Brain pericyte (primary cell): ENCODE data around the gene STAM.
"Not testable (repeated sequence)": the region's sequence is repeated elsewhere in the genome, so short reads cannot be mapped to it uniquely, and the experiment has no call there.

Experiments used
- DNase-seq: peaks from one replicate; pipeline ENCODE4 v3.0.0-alpha.2; 2012; ENCODE audit warnings: low read depth, low spot score

Gene STAM

GRCh38 chr10:17675638-17676037, 31.7 kb downstream of the STAM start:
- DNase-seq, result no peak

DNA sequence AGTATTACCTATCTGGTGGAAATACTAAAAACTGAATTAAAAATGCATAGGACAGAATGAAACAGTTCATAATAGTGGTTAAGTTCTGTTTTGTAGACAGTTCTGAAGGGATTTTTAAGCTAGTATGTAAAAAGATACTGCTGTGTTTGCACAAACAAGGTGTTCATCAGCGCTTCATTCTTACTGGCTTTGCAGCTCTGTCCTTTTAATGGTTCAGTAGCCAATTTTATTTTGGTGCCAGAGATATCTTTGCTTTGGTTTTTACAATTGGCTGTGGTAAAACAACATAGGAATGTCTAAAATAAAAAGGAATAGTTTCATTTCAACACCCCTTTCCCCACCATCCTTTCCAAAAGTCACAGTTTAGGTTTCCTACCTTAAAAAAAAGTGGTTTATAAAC, 33.0 kb downstream of the STAM start:
- DNase-seq, result no peak

GRCh38 chr10:17682236-17682946, 38.4 kb downstream of the STAM start:
- DNase-seq, result no peak

GRCh38 chr10:17683541-17683940, 39.6 kb downstream of the STAM start:
- no peak for DNase-seq

GRCh38 chr10:17684537-17684936, 40.6 kb downstream of the STAM start:
- DNase-seq, result no peak

GRCh38 chr10:17685233-17685840, 41.4 kb downstream of the STAM start:
- DNase-seq, result no peak

- DNase-seq, result no peak
Measured at GRCh38 chr10:17687117-17687831, 43.3 kb downstream of the STAM start.

- no peak for DNase-seq
Measured at GRCh38 chr10:17689137-17689536, 45.2 kb downstream of the STAM start.

GRCh38 chr10:17693009-17693408, 49.1 kb downstream of the STAM start:
- DNase-seq, result no peak

- DNase-seq, result no peak
Measured at GRCh38 chr10:17698696-17699095, 54.7 kb downstream of the STAM start.

DNA sequence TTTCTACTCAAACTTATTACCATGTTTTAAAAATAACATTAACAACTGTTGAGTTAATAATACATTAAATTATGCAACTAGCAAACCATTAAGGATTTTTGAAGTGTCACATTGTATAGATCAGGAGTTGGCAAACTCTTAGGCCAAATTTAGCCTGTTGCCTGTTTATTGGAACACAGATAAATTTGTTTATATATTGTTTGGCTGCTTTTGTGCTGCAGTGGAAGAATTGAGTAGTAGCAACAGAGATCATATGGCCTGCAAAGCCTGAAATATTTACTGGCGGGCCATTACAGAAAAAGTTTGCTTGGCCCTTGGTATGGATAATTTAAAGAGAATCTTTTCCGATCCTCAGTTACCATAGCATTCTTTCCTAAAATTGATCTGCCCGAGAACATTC, 57.4 kb downstream of the STAM start:
- no peak for DNase-seq

- no peak for DNase-seq
Measured at GRCh38 chr10:17703706-17704105, 59.8 kb downstream of the STAM start.

- DNase-seq, result no peak
Measured at GRCh38 chr10:17708821-17709220, 64.9 kb downstream of the STAM start.

GRCh38 chr10:17709492-17709891, 65.5 kb downstream of the STAM start:
- no peak for DNase-seq

GRCh38 chr10:17710181-17710580, 66.2 kb downstream of the STAM start:
- no peak for DNase-seq

DNA sequence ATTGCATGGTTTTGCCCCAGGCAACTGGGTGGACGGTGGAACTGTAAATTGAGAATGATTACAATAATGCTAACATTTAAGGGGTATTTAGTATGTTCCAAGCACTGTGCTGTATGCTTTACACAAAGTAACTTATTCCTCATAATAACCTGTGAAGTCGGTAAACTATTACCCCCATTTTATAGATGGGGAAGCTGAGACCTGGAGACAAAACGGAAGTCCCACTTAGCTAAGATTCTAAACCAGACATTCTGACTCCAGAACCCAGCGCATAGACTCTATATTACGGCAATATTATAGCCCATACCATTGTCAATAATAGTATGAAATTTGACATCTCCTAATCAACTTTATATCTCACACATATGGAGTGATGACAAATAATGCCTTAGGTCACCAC, 68.1 kb downstream of the STAM start:
- DNase-seq, result no peak

GRCh38 chr10:17712717-17713471, 68.9 kb downstream of the STAM start:
- DNase-seq, result no peak

DNA sequence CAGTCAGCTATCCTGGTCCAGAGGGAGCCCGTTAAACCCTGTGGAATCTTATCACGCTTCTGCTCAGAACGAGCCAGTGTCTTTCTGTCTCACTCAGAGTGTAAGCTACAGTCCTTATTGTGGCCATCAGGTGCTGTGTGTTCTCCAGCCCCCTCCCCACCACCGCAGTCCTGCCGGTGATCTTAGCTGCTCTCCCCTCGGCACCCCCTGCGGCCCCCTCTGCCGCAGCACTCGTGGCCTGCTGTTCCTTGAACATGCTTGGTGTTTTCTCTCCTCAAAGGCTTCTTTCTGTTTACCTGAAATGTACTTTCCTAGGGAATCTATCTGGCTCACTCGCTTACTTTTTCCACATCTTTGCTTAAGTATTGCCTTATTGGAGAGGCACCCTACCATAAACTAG, 69.8 kb downstream of the STAM start:
- no peak for DNase-seq

DNA sequence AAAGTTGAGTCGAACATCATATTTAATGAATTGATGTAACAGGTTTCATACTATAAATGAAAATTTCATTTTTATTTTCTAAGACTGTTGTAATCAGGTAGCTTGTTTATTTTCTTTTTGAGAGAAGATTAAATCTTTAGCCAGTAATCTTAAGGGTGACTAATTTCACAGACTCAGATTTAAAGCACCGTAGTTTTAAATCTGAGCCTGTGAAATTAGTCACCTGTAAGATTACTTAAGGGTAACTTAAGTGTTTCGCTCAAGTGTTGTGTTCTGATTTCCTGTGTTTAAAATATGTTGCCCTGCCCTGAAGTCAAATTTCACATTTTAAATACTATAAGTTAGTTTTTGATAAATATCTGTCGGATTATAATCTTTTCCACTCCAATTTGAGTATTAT, 72.2 kb downstream of the STAM start:
- no peak for DNase-seq

DNA sequence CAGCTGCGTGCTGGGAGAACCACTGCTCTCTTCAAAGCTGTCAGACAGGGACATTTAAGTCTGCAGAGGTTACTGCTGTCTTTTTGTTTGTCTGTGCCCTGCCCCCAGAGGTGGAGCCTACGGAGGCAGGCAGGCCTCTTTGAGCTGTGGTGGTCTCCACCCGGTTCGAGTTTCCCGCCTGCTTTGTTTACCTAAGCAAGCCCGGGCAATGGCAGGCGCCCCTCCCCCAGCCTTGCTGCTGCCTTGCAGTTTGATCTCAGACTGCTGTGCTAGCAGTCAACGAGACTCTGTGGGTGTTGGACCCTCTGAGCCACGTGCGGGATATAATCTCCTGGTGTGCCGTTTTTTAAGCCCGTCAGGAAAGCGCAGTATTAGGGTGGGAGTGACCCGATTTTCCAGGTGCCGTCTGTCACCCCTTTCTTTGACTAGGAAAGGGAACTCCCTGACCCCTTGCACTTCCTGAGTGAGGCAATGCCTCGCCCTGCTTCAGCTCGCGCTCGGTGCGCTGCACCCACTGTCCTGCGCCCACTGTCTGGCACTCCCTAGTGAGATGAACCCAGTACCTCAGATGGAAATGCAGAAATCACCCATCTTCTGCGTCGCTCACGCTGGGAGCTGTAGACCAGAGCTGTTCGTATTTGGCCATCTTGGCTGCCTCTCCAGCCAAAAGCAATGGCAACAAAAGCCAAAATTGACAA, 78.5 kb downstream of the STAM start:
- not testable (repeated sequence) for DNase-seq

- no peak for DNase-seq
Measured at GRCh38 chr10:17725703-17726102, 81.8 kb downstream of the STAM start.

- no peak for DNase-seq
Measured at GRCh38 chr10:17729630-17730029, 85.7 kb downstream of the STAM start.
